CD8-positive, alpha-beta memory T cell (primary cell): ENCODE measurements around the gene RAB20. TPM values are rescaled to one million over a fixed set of nuclear protein-coding genes. Genes with fewer than 3 reads are reported as not detected.
A peak's percentile ranks its signal among the peaks of the same experiment; 100 is the strongest.

Experiments used
- CTCF ChIA-PET: fragments of 350-600 bp; sonication (Branson Sonifier 250); formaldehyde crosslinking; loops from one replicate; lab custom pipeline; 2021; ENCODE audit warnings: antibody characterized with exemption; lab: Charles Lee
- POLR2A ChIA-PET: fragments of 350-600 bp; sonication (Branson Sonifier 250); formaldehyde crosslinking; loops from one replicate; lab custom pipeline; 2021; ENCODE audit warnings: antibody characterized with exemption; lab: Charles Lee
- DNase-seq, 5 donors: peaks; one replicate each; pipeline versions ENCODE4 v3.0.0 to v3.0.0-alpha.2; 2020 to 2022; ENCODE audit warnings: mixed read lengths in 1 of 5
- H3K27ac ChIP-seq: one replicate; pipeline ENCODE4 v1.7.0; 2013; ENCODE audit warnings: low read depth, mild to moderate bottlenecking, low read length, moderate library complexity
- H3K27me3 ChIP-seq: 2 replicates; pipeline ENCODE4 v1.7.0; 2013; ENCODE audit warnings: low read length, mild to moderate bottlenecking; ENCODE audit not compliant: insufficient read depth, poor library complexity, severe bottlenecking
- H3K36me3 ChIP-seq: 2 replicates; pipeline ENCODE4 v1.7.0; 2013; ENCODE audit warnings: mild to moderate bottlenecking, low read length, moderate library complexity; ENCODE audit not compliant: insufficient read depth
- H3K4me1 ChIP-seq: 2 replicates; pipeline ENCODE4 v1.7.0; 2013; ENCODE audit warnings: mild to moderate bottlenecking, low read length, moderate library complexity; ENCODE audit not compliant: insufficient read depth
- H3K4me3 ChIP-seq: 2 replicates; pipeline ENCODE4 v1.7.0; 2013; ENCODE audit warnings: mild to moderate bottlenecking, low read length
- H3K9me3 ChIP-seq: 2 replicates; pipeline ENCODE4 v1.7.0; 2013; ENCODE audit warnings: mild to moderate bottlenecking, low read length
- H3K27ac Mint-ChIP-seq, 8 donors: one replicate each; pipeline ENCODE4 v1.8.0; 2020 to 2021; ENCODE audit warnings: mixed read lengths in 8 of 8, mild to moderate bottlenecking in 6 of 8, inconsistent platforms in 3 of 8, moderate library complexity in 3 of 8
- H3K27me3 Mint-ChIP-seq, 2 donors: one replicate each; pipeline ENCODE4 v1.8.0; 2020 to 2021; ENCODE audit warnings: mixed read lengths in 2 of 2, mild to moderate bottlenecking in 1 of 2, moderate library complexity in 1 of 2
- H3K36me3 Mint-ChIP-seq, 3 donors: one replicate each; pipeline ENCODE4 v1.8.0; 2020 to 2021; ENCODE audit warnings: mixed read lengths in 3 of 3, inconsistent platforms in 1 of 3, mild to moderate bottlenecking in 1 of 3
- H3K4me1 Mint-ChIP-seq, 3 donors: one replicate each; pipeline ENCODE4 v1.8.0; 2020 to 2021; ENCODE audit warnings: mixed read lengths in 3 of 3, inconsistent platforms in 1 of 3, mild to moderate bottlenecking in 1 of 3
- H3K4me3 Mint-ChIP-seq, 7 donors: one replicate each; pipeline ENCODE4 v1.8.0; 2020 to 2021; ENCODE audit warnings: mixed read lengths in 7 of 7, mild to moderate bottlenecking in 6 of 7, moderate library complexity in 4 of 7, inconsistent platforms in 2 of 7
- H3K9me3 Mint-ChIP-seq, 5 donors: one replicate each; pipeline ENCODE4 v1.8.0; 2020 to 2022; ENCODE audit warnings: mixed read lengths in 5 of 5, mild to moderate bottlenecking in 3 of 5, moderate library complexity in 2 of 5, inconsistent platforms in 1 of 5
- polyA plus RNA-seq: library from polyadenylated mRNA; unstranded; fragments of 300-500 nt; fragmentation: Illumina TruSeq; gene quantifications from one replicate; pipeline ENCODE4 v1.2.3, GENCODE V29; 2021
- total RNA-seq, 2 experiments: library from RNA; stranded (reverse); gene quantifications; one replicate each; pipeline ENCODE4 v1.2.3, GENCODE V29; 2021

The RAB20 gene
- total and polyA plus RNA-seq, 3 experiments from 2014 or later, result 0.84 to 2.7 (median 1.2) TPM

DNA sequence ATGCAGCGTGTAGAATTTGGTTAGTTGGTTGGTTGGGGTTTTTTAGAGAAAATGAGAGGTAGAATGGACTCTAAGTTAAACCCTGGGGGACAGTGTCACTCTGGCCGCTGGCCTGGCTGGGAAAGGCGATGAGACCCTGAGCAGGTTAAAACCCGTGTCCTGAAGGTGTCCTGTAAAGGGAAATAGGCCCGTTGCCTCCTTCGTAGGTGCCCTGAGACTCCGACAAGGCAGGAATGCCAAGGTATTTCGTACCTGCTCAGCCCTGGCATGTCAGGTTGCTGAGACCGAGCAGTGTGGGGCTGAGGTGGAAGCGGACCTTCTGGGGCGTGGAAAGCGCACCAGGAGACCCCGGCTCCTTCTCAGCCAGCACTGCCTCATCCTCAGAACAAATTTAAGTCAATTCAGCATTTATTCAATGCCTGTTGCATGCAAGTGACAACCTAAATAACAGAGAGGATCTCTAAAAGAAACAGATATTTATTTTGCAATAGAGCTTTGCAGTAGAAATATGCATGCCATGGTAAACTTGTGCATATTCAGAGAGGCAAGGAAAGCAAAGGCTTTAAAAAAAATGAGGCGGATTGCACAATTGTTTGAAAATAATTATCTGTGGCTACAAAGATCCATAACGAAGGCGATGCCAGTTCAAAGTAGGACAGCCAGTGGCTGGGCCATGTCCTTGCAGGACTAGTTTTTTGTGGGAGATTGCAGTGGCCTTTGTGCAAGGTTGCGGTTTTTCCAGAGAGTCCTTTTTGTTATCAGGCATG lies 1.4 kb upstream of the RAB20 start:
- Histone ChIP-seq H3K36me3 (no peaks in the 10 kb centered on the region), H3K4me1 (peaks cover 9% of the 10 kb centered on the region), H3K27ac (peak overlapping the region; percentile 6), H3K4me3 (peak overlapping the region; percentile 74), H3K9me3 (no peaks in the 10 kb centered on the region), H3K27me3 (no peaks in the 10 kb centered on the region)
- CTCF ChIA-PET, result interaction anchor here (0.9 kb wide), 1 partner anchor 107 kb away, joined by 3 read pairs; no protein-coding TSS in a partner anchor
- Mint-ChIP-seq H3K27me3 (peaks cover 4 to 7% of the 10 kb centered on the region in 2 donors), H3K4me1 (peaks cover 15 to 34% (median 23%) of the 10 kb centered on the region in 3 donors), H3K36me3 (peaks cover 0 to 5% (median 0%) of the 10 kb centered on the region in 3 donors), H3K27ac (peak overlapping the region in 1 of 8 donors; percentile 72), H3K9me3 (no peaks in the 10 kb centered on the region), H3K4me3 (peak overlapping the region; percentile 94 to 99 (median 96))
- POLR2A ChIA-PET, result no interaction called here
- DNase-seq, result no peak

DNA sequence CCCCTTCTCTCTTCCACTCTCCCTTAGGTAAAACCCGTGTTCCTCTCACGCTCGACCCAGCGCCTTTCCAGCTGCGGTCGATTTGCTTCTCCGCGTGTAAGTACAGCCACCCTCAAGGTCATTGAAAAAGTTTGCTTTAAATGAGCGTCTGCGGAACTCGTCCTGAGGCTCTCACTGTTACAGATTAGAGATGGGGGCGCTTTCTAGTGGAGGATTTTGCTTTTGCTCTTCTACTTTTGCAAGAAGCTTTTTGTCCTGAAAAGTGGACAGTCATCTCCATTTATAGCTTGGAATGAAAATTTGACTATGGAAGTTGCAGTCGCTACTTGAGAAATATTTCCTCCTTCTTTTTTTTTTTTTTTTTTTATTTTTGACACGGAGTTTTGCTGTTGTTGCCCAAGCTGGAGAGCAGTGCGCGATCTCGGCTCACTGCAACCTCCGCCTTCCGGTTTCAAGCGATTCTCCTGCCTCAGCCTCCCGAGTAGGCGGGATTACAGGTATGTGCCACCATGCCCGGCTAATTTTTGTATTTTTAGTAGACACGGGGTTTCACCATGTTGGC lies 595 bp upstream of the RAB20 start:
- Histone ChIP-seq H3K27ac (peak overlapping the region; percentile 12), H3K27me3 (no peaks in the 10 kb centered on the region), H3K9me3 (no peaks in the 10 kb centered on the region), H3K4me1 (peaks cover 9% of the 10 kb centered on the region), H3K36me3 (no peaks in the 10 kb centered on the region), H3K4me3 (peak overlapping the region; percentile 74)
- Mint-ChIP-seq H3K27ac (peak overlapping the region; percentile 42 to 90 (median 85)), H3K27me3 (peaks cover 0 to 3% of the 10 kb centered on the region in 2 donors), H3K9me3 (no peaks in the 10 kb centered on the region), H3K4me3 (peak overlapping the region; percentile 94 to 99 (median 96)), H3K36me3 (peaks cover 0 to 5% (median 0%) of the 10 kb centered on the region in 3 donors), H3K4me1 (peaks cover 15 to 34% (median 23%) of the 10 kb centered on the region in 3 donors)
- DNase-seq, result peak in 1 of 5 donors; percentile 42
- ChIA-PET CTCF (interaction anchor here (0.9 to 1.6 kb wide), 2 partner anchors 31 to 106 kb away, joined by 3 read pairs; no protein-coding TSS in a partner anchor), POLR2A (interaction anchor here (0.5 kb wide), 1 partner anchor 261 kb away, joined by 4 read pairs; no protein-coding TSS in a partner anchor)

DNA sequence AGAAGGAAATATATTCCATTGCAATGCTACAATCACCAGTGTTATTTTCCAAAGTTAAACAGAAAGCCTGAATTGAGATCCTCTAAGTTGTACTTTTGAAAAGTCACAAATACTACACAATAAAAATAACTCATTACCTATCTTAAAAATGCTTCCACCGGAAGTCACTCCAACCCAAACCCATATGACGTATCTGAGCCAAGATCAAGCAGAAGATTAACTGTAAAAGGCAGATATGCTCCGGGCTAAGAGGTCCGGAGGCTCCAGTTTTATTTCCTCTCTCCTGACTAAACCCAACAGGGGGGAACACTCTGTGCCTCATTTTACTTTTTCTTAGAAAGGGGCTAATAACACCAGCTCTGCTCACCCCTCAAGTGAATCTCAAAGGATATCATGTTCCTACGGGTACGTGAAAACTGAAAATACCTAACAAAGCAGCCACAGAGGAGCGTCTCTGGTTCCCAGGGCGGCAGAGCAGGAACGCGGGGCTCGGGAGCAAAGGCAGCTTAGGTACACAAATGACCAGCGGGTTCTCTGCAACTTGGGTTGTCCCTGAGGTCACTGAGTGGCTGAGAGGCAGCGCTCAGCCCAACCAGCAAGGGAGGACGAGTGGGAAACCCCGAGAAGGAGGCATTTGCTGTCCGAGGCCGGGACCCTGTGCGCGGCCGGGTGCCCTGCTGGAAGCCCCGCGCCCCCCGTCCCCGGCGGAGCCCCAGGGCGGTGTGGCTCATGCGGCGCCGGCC lies 750 bp downstream of the RAB20 start:
- Mint-ChIP-seq H3K36me3 (peaks cover 0 to 5% (median 0%) of the 10 kb centered on the region in 3 donors), H3K9me3 (peaks cover 0 to 2% (median 0%) of the 10 kb centered on the region in 5 donors), H3K4me1 (peaks cover 15 to 36% (median 23%) of the 10 kb centered on the region in 3 donors), H3K4me3 (peak overlapping the region; percentile 79 to 98 (median 94)), H3K27me3 (peaks cover 1 to 3% of the 10 kb centered on the region in 2 donors), H3K27ac (peak overlapping the region; percentile 37 to 93 (median 76))
- Histone ChIP-seq H3K9me3 (no peaks in the 10 kb centered on the region), H3K4me1 (peaks cover 9% of the 10 kb centered on the region), H3K36me3 (no peaks in the 10 kb centered on the region), H3K27ac (peak overlapping the region; percentile 54), H3K27me3 (no peaks in the 10 kb centered on the region), H3K4me3 (peak overlapping the region; percentile 45)
- CTCF ChIA-PET, result interaction anchor here (1.6 kb wide), 1 partner anchor 33 kb away, joined by 3 read pairs; no protein-coding TSS in a partner anchor
- DNase-seq, result peak in 1 of 5 donors; percentile 31
- POLR2A ChIA-PET, result no interaction called here

DNA sequence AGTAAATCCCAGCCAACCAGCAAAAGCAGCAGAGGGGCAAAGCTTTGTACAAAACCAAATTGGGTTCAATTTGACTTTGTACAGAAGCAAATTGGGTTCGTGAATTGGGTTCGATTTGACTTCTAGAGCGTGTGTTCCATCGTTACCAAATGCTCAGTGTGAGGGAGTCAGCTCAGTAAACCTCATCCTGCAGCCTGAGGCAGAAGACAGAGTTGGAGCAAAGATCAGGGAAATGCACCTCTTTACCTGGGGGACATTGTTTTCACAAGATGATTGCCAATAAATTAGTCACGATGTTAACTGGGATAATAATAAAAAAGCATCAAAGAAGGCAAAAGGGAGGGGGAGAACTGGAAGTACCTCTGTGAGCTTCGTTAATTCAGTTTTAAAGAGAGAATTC lies 1.5 kb downstream of the RAB20 start:
- no peak overlapping the region for H3K4me3 ChIP-seq
- Mint-ChIP-seq H3K4me3 (peak overlapping the region; percentile 52 to 98 (median 88)), H3K36me3 (peaks cover 0 to 5% (median 0%) of the 10 kb centered on the region in 3 donors), H3K9me3 (peaks cover 0 to 2% (median 0%) of the 10 kb centered on the region in 5 donors), H3K27me3 (peaks cover 3% of the 10 kb centered on the region in 2 donors), H3K4me1 (peaks cover 15 to 41% (median 23%) of the 10 kb centered on the region in 3 donors), H3K27ac (peak overlapping the region in 6 of 8 donors; percentile 19 to 93 (median 49))
- POLR2A ChIA-PET, result no interaction called here
- no peak for DNase-seq
- H3K36me3 ChIP-seq, result no peaks in the 10 kb centered on the region
- H3K4me1 ChIP-seq, result peaks cover 9% of the 10 kb centered on the region
- CTCF ChIA-PET, result no interaction called here
- no peaks in the 10 kb centered on the region for H3K27me3 ChIP-seq
- H3K9me3 ChIP-seq, result no peaks in the 10 kb centered on the region
- H3K27ac ChIP-seq, result no peak overlapping the region

DNA sequence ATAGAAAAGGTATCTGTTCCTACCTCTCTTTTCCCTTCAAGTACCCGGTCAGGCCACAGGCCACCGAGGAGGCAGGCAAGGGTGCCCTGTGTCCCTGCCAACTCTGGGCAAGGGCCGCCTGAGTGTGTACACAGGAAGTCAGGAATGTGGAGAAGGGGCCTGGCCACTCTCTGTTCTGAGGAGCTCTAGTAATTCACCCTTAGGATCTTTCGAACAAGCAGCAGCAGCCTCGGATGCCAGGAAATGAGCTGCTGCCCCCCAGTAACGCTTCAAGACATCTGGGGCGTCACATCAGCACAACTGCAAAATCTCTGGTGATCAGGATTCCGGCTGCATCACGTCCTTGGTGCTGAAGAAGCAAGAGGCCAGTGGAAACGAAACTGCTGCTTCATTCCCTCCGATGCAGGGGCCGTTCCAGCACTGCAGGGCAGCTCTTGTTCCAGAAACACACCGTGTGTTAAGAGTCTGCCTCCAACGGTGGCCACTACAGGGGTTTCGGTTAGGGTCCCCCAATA lies 2.0 kb downstream of the RAB20 start:
- H3K36me3 ChIP-seq, result no peaks in the 10 kb centered on the region
- peaks cover 9% of the 10 kb centered on the region for H3K4me1 ChIP-seq
- no peak for DNase-seq
- CTCF ChIA-PET, result no interaction called here
- no peak overlapping the region for H3K27ac ChIP-seq
- H3K27me3 Mint-ChIP-seq, result peaks cover under 1 to 3% of the 10 kb centered on the region in 2 donors
- POLR2A ChIA-PET, result no interaction called here
- peaks cover 0 to 5% (median 0%) of the 10 kb centered on the region in 3 donors for H3K36me3 Mint-ChIP-seq
- no peak overlapping the region for H3K4me3 ChIP-seq
- H3K27me3 ChIP-seq, result no peaks in the 10 kb centered on the region
- H3K9me3 Mint-ChIP-seq, result peaks cover 0 to 2% (median 0%) of the 10 kb centered on the region in 5 donors
- peaks cover 15 to 41% (median 23%) of the 10 kb centered on the region in 3 donors for H3K4me1 Mint-ChIP-seq
- H3K9me3 ChIP-seq, result no peaks in the 10 kb centered on the region
- peak overlapping the region in 1 of 7 donors; percentile 98 for H3K4me3 Mint-ChIP-seq
- peak overlapping the region in 3 of 8 donors; percentile 48 to 93 (median 78) for H3K27ac Mint-ChIP-seq

DNA sequence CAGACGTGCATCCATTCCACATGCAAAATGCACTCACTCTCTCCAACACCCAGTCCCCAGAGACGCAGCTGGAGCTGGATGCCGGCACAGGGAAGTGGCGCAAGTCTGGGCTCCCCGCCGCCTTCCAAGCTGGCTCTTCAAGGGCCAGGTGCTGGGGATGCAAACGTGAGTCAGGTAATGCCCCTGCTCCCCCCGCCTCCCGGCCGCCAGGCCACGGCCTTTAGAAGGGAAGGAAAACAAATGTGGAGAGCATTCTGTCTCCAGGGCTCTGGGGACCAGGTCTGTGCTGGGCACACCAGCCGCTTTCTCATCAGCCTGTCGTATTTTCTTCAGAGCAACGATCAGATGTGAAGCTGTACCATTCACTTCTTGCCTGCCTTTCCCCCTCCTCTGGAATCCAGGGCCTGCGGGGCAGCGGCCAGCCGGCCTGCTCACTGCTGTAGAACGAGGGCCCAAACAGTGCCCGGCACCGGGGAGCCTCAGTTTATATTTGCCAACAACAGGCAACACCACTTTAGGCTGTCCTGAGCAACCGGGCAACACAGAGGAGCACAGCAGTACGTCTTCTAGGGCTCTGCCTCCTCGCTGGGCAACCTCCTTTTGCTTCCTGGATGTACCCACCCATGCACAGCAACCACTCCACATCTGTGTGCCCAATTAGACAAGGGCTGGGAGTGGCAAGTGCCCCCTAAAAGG lies 3.8 kb downstream of the RAB20 start:
- Histone ChIP-seq H3K27ac (no peak overlapping the region), H3K36me3 (no peaks in the 10 kb centered on the region), H3K4me3 (no peak overlapping the region), H3K4me1 (peaks cover 6% of the 10 kb centered on the region), H3K27me3 (no peaks in the 10 kb centered on the region), H3K9me3 (no peaks in the 10 kb centered on the region)
- CTCF ChIA-PET, result no interaction called here
- Mint-ChIP-seq H3K9me3 (peaks cover 0 to 2% (median 0%) of the 10 kb centered on the region in 5 donors), H3K27ac (no peak overlapping the region), H3K4me1 (peaks cover 11 to 29% (median 19%) of the 10 kb centered on the region in 3 donors), H3K4me3 (peak overlapping the region in 1 of 7 donors; percentile 42), H3K36me3 (peaks cover 0 to 5% (median 0%) of the 10 kb centered on the region in 3 donors), H3K27me3 (peaks cover 0 to 3% of the 10 kb centered on the region in 2 donors)
- DNase-seq, result no peak
- POLR2A ChIA-PET, result no interaction called here

DNA sequence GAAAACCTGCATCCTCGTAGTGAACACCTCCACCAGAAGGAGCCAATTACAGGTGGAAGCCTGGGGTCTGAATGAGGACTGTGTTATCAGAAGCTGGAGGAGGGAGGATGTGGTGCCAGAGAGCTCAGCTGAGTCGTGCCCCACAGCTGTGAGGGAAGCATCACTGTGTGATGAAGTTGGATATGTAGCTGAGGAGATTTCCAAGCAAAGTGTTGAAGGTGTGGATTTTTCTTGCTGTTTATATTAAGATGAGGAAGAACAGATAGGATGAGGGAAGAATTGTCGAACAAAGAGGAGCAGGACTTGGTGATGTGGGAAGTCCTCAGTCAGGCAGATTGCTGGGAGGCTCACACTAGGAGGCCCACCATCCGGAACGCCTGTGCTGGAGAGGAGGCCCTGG lies 4.4 kb downstream of the RAB20 start:
- Mint-ChIP-seq H3K4me1 (peaks cover 10 to 24% (median 17%) of the 10 kb centered on the region in 3 donors), H3K27me3 (peaks cover 0 to 3% of the 10 kb centered on the region in 2 donors), H3K9me3 (peaks cover 0 to 2% (median 0%) of the 10 kb centered on the region in 5 donors), H3K36me3 (peaks cover 0 to 5% (median 0%) of the 10 kb centered on the region in 3 donors), H3K4me3 (peak overlapping the region in 1 of 7 donors; percentile 55), H3K27ac (peak overlapping the region in 1 of 8 donors; percentile 24)
- Histone ChIP-seq H3K27ac (no peak overlapping the region), H3K4me3 (no peak overlapping the region), H3K9me3 (no peaks in the 10 kb centered on the region), H3K4me1 (no peaks in the 10 kb centered on the region), H3K27me3 (no peaks in the 10 kb centered on the region), H3K36me3 (no peaks in the 10 kb centered on the region)
- no peak for DNase-seq
- ChIA-PET CTCF (no interaction called here), POLR2A (no interaction called here)
